ENCODE data around the gene RITA1.

RITA1 gene

GRCh38 chr12:113232089-113232839 is 46.7 kb downstream of the RITA1 start:
- no peak for FAIRE-seq

GRCh38 chr12:113232840-113233585 is 47.5 kb downstream of the RITA1 start:
- FAIRE-seq, result no peak

GRCh38 chr12:113233967-113234366 is 48.4 kb downstream of the RITA1 start:
- FAIRE-seq, result no peak

- FAIRE-seq, result no peak
Observed at GRCh38 chr12:113234483-113234882, 49.0 kb downstream of the RITA1 start.

GRCh38 chr12:113235976-113236375 is 50.5 kb downstream of the RITA1 start:
- no peak for FAIRE-seq

DNA sequence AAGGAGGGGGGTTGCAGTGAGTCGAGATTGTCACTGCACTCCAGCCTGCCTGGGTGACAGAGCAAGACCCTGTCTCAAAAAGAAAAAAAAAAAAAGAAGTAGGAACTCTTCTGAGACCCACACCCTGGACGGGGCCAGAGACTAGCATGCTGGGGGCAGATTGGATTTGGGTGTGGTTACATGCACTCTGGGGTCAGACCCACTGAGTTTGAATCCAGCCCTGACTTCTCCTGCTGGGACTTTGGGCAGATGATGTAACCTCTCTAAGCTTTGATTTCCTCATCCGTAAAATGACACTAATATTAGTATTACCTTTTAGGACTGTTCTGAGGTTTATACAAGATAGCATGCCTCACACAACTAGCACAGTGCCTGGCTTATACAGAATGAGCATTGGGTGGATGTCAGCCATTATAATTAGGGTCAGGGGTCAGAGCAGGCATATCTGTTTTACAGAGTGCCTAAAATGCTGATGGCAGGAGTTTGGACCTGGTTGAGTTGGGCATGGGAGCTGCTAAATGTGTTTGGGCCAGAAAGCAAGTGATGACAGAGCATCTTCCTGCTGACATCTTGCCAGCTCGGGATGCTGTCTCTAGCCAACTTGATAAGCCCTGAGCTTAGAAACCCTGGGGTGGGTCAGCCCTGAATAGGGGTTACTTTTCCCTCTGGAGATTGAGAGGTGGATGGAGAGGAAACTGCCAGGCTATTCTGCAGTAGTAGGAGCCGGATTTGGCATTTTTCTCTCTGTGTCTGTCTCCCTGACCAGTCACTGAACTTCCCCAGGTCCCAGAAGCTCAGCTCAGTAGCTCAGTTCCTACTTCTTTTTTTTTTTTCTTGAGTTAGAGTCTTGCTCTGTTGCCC is 51.2 kb downstream of the RITA1 start:
- no peak for FAIRE-seq

DNA sequence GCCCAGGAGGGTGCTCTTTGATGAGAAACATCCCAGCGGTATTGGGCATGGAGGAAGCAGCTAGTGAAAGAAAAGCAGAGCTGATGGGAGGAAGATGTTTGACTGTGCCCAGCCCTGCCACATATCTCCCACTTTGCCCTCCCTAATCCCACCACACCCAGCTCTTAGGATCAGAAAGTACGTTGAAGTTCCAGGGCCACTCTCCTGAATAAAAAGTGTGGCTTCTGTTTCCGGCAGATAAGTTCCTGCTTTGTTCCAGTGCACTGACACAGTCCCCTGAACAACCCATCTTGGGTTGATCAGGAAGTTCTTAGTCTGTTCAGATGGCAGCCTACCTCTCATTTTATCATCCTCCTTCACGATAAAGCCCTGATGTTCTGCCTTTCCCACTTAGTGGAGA is 52.2 kb downstream of the RITA1 start:
- no peak for FAIRE-seq

DNA sequence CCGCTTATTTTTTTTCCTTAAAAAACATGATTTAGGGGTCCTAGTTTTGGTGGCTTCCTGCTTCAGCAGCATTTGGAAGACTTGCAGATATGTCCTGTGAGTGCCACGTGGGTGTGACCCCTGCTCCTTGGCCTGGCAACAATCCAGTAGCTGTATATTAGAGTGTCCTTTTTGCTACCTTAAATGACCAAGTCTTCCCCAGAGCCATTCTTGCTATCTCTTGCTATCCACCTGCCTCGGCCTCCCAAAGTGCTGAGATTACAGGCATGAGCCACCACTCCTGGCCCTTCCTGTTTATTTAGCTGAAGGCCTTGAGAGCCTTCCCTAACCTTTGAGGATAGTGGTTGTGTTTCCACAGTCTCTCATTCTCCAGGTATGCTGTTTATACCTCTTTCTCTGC is 52.8 kb downstream of the RITA1 start:
- FAIRE-seq, result no peak

GRCh38 chr12:113239288-113239771 is 53.8 kb downstream of the RITA1 start:
- FAIRE-seq, result no peak

DNA sequence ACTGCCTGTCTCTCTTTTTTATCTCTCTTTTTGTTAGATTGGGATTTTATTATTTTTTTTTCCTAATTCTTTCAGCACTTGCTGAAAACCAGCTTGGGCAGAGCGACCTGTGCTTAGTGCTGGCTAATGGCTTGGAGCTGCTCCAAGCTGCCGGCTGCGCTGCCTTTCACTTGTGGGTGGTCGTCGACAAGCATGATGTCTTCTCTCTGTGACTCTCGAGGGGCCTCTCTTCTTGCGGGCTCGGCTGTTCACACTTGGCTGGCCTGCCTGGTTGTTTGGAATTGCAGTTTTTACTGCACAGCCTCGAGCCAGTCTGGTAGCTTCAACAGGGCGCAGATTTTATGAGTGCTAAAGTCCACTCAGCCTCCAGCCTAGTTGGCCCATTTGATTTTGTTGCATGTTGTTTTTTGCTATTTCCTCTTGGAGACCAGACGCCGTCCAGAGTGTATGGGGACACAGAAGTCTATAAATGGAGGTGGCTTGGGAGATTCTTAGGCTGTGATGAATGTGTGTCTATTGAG is 54.4 kb downstream of the RITA1 start:
- FAIRE-seq, result no peak

GRCh38 chr12:113240395-113240794 is 54.9 kb downstream of the RITA1 start:
- FAIRE-seq, result no peak

DNA sequence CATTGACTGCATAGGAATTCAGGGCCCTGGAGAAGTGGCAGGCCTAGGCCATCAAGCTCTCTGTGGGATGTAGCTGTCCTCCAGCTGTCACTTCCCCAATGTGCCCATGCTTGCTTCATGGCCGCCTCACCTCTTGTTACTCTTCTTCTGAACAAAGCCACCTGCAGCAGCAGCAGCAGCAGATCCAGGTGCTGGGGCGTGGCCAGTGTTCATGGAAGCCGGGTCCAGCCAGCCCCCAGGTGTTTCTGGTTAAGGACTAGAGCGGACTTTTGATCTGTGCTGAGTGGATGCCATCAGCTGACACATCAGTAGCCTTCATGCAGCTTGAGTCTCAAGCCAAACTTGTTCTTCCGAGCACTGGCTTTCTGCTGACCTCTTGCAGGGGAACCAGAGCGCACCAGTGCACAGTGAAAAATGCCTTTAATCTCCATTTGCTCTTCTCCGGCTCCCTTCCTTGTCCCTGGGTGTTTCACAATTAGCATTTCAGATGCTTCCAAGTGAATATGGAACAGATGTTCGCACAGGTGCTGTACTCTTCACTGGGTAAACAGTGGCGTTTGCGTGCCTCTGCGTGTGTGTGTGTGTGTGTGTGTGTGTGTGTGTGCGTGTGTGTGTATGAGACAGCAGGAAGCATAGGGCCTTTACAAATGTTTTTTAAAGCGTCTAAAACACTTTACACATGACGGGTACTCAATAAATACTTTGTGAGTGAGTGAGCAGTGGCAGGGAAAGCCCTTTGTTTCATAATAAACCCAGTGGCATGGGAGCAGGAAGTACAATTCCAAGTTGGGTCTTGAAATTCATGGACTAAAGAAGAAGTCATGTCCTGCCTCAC is 55.9 kb downstream of the RITA1 start:
- FAIRE-seq, result no peak
